Gastrocnemius medialis (tissue), 4 donors: ENCODE measurements around the gene RASA3. TPM values are rescaled to one million over a fixed set of nuclear protein-coding genes. Genes with fewer than 3 reads are reported as not detected.

ENCODE experiments used
- ATAC-seq, 2 donors: fragments of 150-250 bp; one replicate each; pipeline ENCODE4 v1.9.1; 2016
- DNase-seq, 2 donors: peaks; one replicate each; pipeline ENCODE4 v3.0.0-alpha.2; 2019
- H3K27ac ChIP-seq, 4 donors: fragments of 200-600 bp; sonication (generic); 1 replicate in 1 of 4; 2 replicates in 3 of 4; pipeline ENCODE4 v1.5.1; 2016 to 2018; ENCODE audit warnings: mild to moderate bottlenecking in 2 of 4, moderate library complexity in 1 of 4
- H3K27me3 ChIP-seq, 3 donors: fragments of 200-600 bp; sonication (generic) in 2 of 3; 1 replicate in 1 of 3; 2 replicates in 2 of 3; pipeline versions ENCODE4 v1.5.1 to v1.6.0; 2016 to 2019; ENCODE audit warnings: mild to moderate bottlenecking in 1 of 3, moderate library complexity in 1 of 3
- H3K36me3 ChIP-seq, 2 donors: fragments of 200-600 bp; sonication (generic) in 1 of 2; one replicate each; pipeline ENCODE4 v1.5.1; 2017 to 2018
- H3K4me1 ChIP-seq, 2 donors: fragments of 200-600 bp; sonication (generic) in 1 of 2; one replicate each; pipeline ENCODE4 v1.5.1; 2016 to 2017; ENCODE audit warnings: mild to moderate bottlenecking in 2 of 2
- H3K4me3 ChIP-seq, 4 donors: fragments of 200-600 bp; sonication (generic) in 3 of 4; 1 replicate in 1 of 4; 2 replicates in 3 of 4; pipeline ENCODE4 v1.5.1; 2016 to 2019; ENCODE audit warnings: mild to moderate bottlenecking in 2 of 4
- H3K9me3 ChIP-seq, 3 donors: fragments of 200-600 bp; sonication (generic) in 2 of 3; 1 replicate in 1 of 3; 2 replicates in 2 of 3; pipeline ENCODE4 v1.5.1; 2016 to 2019
- CTCF ChIP-seq, 5 experiments: fragments of 450-650 bp in 3 of 5; fragments of 200-600 bp in 2 of 5; sonication (generic) in 2 of 5; IDR thresholded peaks in 4 of 5; conservative IDR thresholded peaks in 1 of 5; 1 replicate in 4 of 5; 2 replicates in 1 of 5; pipeline ENCODE4 v1.5.1; 2016 to 2019; ENCODE audit warnings: antibody characterized with exemption in 5 of 5, mild to moderate bottlenecking in 3 of 5, moderate library complexity in 3 of 5
- POLR2A ChIP-seq, 2 donors: fragments of 450-650 bp; IDR thresholded peaks; one replicate each; pipeline ENCODE4 v1.6.1; 2017; ENCODE audit warnings: antibody characterized with exemption in 2 of 2, mild to moderate bottlenecking in 2 of 2, moderate library complexity in 2 of 2
- in situ Hi-C, 4 donors: fragments of 200-750 bp; cut with MboI; loops; one replicate each; pipeline versions ENCODE4 v1.15.0 to v1.8.0; 2017; ENCODE audit warnings: low sequenced_read_pairs in 4 of 4
- intact Hi-C: fragments of 100-400 bp; cut with DNase I; formaldehyde crosslinking; loops from one replicate; pipeline ENCODE4 v1.15.1; 2023; ENCODE audit warnings: low total_unique reads
- total RNA-seq, 4 donors: library from RNA; depleted of rRNA; stranded (reverse); fragments of >200 nt; gene quantifications; one replicate each; pipeline versions ENCODE4 v1.1.0 to v1.2.3, GENCODE V29; 2016

The RASA3 gene
- total RNA-seq, 4 donors from 2014 or later: 3.4 to 22.2 (median 10.8) TPM

GRCh38 chr13:113941571-113942191 is 190.7 kb downstream of the RASA3 start:
- ATAC-seq: no peak
- no peak overlapping the region for H3K4me3 ChIP-seq
- H3K27ac ChIP-seq: no peak overlapping the region
- intact Hi-C loops (no loop called here), in situ Hi-C loops (no loop called here)
- no peaks in the 10 kb centered on the region for H3K36me3 ChIP-seq
- H3K9me3 ChIP-seq: no peaks in the 10 kb centered on the region
- no peaks in the 10 kb centered on the region for H3K4me1 ChIP-seq
- peaks cover 0 to 15% (median 9%) of the 10 kb centered on the region in 3 donors for H3K27me3 ChIP-seq
- TF ChIP-seq CTCF (IDR thresholded peaks at IDR 0.05 in 4 of 5, conservative IDR thresholded peaks at IDR 0.05 in 1 of 5) (no peak), POLR2A (IDR thresholded peaks at IDR 0.05) (no peak)
- no peak for DNase-seq

DNA sequence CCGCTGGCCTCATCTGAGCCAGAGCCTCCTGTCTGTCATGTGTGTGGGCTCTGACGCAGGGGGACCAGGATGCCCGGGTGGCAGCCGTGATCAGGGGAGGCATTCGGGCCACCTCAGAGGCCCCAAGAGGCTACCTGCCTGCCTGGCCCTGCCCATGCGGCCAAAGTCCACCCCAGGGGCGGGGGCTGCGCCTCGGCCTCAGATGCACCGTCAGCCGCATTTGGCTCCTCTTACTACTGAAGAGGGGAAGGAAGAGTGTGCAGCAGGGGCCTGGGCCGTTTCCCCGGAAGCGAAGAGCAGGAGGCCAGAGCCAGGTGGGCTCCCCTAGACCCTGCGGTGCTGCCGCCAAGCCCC is 192.5 kb downstream of the RASA3 start:
- no peak for TF ChIP-seq POLR2A (IDR thresholded peaks at IDR 0.05)
- TF ChIP-seq CTCF (IDR thresholded peaks at IDR 0.05 in 4 of 5, conservative IDR thresholded peaks at IDR 0.05 in 1 of 5): no peak
- no peaks in the 10 kb centered on the region for H3K36me3 ChIP-seq
- H3K9me3 ChIP-seq: no peaks in the 10 kb centered on the region
- peaks cover 0 to 6% of the 10 kb centered on the region in 2 donors for H3K4me1 ChIP-seq
- peaks cover 0 to 15% (median 9%) of the 10 kb centered on the region in 3 donors for H3K27me3 ChIP-seq
- in situ Hi-C loops: no loop called here
- H3K27ac ChIP-seq: no peak overlapping the region
- no peak overlapping the region for H3K4me3 ChIP-seq
- DNase-seq: no peak
- intact Hi-C loops: no loop called here
- no peak for ATAC-seq

- Histone ChIP-seq H3K27me3 (peaks cover 0 to 15% (median 9%) of the 10 kb centered on the region in 3 donors), H3K36me3 (no peaks in the 10 kb centered on the region), H3K4me3 (no peak overlapping the region), H3K27ac (no peak overlapping the region), H3K4me1 (peaks cover 0 to 6% of the 10 kb centered on the region in 2 donors), H3K9me3 (no peaks in the 10 kb centered on the region)
- intact Hi-C loops (no loop called here), in situ Hi-C loops (no loop called here)
- DNase-seq (no peak), ATAC-seq (no peak)
- no peak for TF ChIP-seq CTCF (IDR thresholded peaks at IDR 0.05 in 4 of 5, conservative IDR thresholded peaks at IDR 0.05 in 1 of 5)
- TF ChIP-seq POLR2A (IDR thresholded peaks at IDR 0.05): no peak
These were observed 193.1 kb downstream of the RASA3 start for GRCh38 chr13:113939129-113939943.

- Histone ChIP-seq H3K4me1 (peaks cover 0 to 6% of the 10 kb centered on the region in 2 donors), H3K9me3 (no peaks in the 10 kb centered on the region), H3K36me3 (no peaks in the 10 kb centered on the region), H3K27me3 (peaks cover 0 to 15% (median 9%) of the 10 kb centered on the region in 3 donors), H3K4me3 (no peak overlapping the region), H3K27ac (no peak overlapping the region)
- DNase-seq (no peak), ATAC-seq (no peak)
- TF ChIP-seq POLR2A (IDR thresholded peaks at IDR 0.05) (no peak), CTCF (IDR thresholded peaks at IDR 0.05 in 4 of 5, conservative IDR thresholded peaks at IDR 0.05 in 1 of 5) (no peak)
- in situ Hi-C loops (no loop called here), intact Hi-C loops (no loop called here)
These were observed 193.7 kb downstream of the RASA3 start for GRCh38 chr13:113938716-113939115.
